Measurements from ENCODE around the gene ENDOU.

GRCh38 chr12:47755655-47756562 is 30.6 kb upstream of the ENDOU start:
- TF ChIP-seq CTCF (IDR thresholded peaks at IDR 0.05 in 8 of 11, conservative IDR thresholded peaks at IDR 0.05 in 3 of 11) (no peak), POLR2A (IDR thresholded peaks at IDR 0.05) (no peak), POLR2AphosphoS5 (IDR thresholded peaks at IDR 0.05) (no peak)
